Keratinocyte (primary cell): ENCODE results near the gene FAU.

Experiments used
- EZH2 ChIP-seq: IDR thresholded peaks from one replicate; pipeline ENCODE4 v1.6.1; 2012; ENCODE audit warnings: inconsistent platforms, mild to moderate bottlenecking, low read length, moderate library complexity
- TF ChIP-seq, protein P1 (sequence below), 3 experiments: IDR thresholded peaks in 1 of 3; conservative IDR thresholded peaks in 1 of 3; optimal IDR thresholded peaks in 1 of 3; 2 replicates in 2 of 3; 3 replicates in 1 of 3; pipeline versions ENCODE3 to v1.5.1; 2011; ENCODE audit warnings: low read length in 3 of 3, mild to moderate bottlenecking in 3 of 3, moderate library complexity in 2 of 3, control low read depth in 1 of 3, inconsistent platforms in 1 of 3; ENCODE audit not compliant: insufficient read depth in 2 of 3; ENCODE audit errors: extremely low read depth in 1 of 3

DNA sequence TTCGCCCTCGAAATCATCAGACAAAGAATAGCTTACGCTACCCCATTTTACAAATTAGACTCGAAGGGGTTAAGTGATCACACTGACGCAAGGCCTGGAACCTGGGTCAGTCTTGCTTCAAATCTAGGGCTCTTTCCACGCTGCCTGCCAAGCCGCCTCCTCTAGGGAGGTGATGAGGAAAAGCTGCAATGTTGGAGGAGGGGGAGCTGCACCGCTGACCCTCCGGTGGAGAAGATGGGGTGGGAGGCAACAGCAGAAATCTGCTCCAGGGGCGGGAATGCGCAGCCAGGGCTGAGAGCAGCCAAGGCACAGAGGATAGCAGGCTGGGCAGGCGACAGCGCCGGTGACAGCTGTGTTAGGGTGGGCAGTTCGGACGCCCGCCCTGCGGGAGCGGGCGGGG, 11.8 kb upstream of the FAU start:
- TF ChIP-seq, protein P1, sequence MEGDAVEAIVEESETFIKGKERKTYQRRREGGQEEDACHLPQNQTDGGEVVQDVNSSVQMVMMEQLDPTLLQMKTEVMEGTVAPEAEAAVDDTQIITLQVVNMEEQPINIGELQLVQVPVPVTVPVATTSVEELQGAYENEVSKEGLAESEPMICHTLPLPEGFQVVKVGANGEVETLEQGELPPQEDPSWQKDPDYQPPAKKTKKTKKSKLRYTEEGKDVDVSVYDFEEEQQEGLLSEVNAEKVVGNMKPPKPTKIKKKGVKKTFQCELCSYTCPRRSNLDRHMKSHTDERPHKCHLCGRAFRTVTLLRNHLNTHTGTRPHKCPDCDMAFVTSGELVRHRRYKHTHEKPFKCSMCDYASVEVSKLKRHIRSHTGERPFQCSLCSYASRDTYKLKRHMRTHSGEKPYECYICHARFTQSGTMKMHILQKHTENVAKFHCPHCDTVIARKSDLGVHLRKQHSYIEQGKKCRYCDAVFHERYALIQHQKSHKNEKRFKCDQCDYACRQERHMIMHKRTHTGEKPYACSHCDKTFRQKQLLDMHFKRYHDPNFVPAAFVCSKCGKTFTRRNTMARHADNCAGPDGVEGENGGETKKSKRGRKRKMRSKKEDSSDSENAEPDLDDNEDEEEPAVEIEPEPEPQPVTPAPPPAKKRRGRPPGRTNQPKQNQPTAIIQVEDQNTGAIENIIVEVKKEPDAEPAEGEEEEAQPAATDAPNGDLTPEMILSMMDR (optimal IDR thresholded peaks at IDR 0.05 in 1 of 3, IDR thresholded peaks at IDR 0.05 in 1 of 3, conservative IDR thresholded peaks at IDR 0.05 in 1 of 3; ENCODE audit: extremely low read depth in 1 of 3, insufficient read depth in 2 of 3, low read length in 3 of 3) = no peak
- TF ChIP-seq EZH2 = no peak
